GDM1 (cell line): ENCODE data around the gene MTCL3.
A peak's percentile ranks its signal among the peaks of the same experiment; 100 is the strongest.

Experiments used
- DNase-seq: peaks from one replicate; lab custom pipeline; 2025; lab: John Stamatoyannopoulos, UW

Gene MTCL3

DNA sequence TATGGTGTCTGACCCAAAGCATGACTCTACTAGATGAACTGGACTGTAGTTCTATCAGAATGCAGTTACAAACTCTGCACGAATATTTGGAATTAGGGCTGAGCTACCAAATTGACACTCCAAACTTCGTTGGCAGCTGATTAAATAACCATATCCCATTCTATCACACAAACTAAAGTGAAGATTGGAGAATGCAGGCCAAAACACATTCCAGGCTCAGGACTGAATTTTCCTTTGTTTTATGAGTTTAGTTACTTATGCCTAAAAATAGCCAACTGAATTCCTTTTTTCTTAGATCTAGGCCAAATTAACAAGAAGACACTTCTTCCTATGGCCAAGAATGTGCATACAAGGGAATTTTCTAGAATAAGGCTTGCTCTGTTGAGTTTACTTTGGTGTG, 50.2 kb downstream of the MTCL3 start:
- DNase-seq: no peak

DNA sequence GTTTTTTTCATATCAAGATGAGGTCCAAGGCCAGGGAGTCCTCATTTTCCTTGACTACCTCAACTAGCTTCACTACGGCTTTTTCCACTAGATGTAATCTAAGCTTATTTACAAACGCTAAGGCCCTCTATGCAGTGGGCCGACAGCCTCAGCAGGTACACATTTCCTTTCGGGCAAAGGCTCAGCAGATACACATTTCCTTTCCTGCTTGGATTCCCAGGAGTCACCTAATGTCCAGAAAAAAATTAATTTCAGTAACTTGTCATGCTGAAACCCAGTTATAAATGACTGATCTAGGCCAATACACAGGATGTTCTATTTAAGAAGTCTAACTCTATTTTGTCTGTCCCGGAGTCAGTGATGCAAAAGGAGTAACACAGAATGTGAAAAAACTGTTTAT, 52.7 kb downstream of the MTCL3 start:
- no peak for DNase-seq

DNA sequence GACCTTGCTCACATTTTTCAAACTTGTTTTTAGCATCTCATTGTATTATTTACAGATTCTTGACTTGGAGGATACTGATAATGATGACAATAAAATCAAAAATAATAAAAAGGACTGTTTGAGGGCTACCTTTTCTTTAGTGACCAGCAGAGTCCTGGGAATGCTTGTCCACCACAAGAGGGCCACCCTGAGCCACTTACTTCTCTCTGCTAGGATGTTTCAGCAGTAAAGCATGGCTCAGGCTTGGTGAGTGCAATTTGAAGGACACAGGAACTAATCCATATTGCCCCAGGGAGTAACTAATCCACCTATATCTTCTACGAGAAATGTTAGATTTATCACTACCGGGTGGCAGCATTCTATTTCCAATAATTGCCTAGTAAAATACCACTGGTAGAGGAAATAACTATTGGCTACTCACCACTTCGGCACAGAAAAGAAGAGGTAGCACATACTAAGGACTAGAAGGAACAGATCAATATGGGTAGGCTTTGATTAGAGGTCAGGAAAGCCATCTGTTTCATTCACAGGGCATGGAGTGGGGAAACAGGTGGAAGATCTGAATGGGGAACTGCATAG, 54.2 kb downstream of the MTCL3 start:
- DNase-seq: peak; percentile 22

DNA sequence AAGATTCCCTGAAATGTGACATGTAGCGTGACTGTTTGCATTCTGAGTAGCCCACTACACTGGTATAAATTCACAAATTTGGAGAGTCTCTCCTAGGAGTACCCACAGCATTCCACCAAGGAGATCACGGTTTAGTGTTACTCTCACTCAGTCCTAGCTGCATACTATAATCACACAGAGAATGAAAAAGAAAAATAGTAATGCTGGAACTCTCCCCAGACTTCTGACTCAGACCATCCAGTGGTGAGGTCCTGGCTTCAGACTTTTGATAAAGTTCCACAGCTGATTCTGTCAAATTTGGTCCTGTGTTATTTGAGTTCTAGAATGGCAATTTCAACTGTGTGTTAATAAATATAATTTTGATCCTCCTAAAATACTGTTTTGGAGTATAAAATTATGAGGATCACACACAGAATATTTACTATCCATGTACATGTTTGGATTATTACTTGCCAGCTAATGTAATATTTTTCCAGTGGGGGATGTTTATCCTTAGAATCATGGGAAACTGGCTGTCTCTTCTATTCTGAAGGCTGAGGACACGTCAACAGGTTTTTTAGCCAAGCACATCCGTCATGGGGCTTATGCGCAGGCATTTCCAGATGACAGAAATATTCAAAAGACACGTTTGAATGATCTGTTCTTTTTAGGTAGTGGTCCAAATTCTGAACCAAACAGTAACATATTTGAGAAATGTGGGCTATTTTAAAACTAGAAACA, 54.8 kb downstream of the MTCL3 start:
- DNase-seq: no peak

DNA sequence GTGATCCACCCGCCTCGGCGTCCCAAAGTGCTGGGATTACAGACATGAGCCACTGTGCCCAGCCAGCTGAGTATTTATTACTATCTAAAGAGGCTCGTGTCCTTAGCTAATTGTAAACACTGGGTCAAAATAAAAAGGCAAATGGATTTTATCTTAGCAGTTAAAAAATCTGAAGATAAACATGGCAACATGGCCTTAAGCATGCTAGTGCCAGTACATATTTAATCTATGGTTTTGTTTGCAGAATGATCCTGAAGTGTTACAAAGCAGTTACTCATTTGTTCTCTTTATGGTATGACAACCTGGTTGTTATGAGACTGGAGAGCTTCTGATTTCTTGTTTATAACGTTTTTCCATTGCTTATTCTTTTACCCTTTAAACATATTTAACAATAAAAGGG, 56.1 kb downstream of the MTCL3 start:
- no peak for DNase-seq

DNA sequence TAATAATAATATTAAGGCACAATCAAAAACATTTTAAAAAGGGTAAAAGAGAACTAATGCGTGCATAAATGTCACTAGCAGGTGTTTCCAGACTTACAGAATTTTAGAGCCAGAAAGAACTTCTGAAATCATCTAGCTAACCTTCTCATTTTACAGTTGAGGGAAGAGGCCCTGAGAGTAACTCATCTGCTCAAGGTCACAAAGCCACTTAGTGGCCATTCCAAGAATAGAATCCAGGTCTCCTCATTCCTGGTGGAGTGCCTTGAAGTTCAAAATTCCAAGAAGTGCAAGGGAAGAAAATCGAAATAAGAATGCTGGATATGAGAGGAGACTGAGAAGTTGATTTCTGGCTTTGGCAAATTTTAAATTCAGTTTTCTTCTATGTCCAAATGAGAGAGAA, 56.8 kb downstream of the MTCL3 start:
- no peak for DNase-seq

DNA sequence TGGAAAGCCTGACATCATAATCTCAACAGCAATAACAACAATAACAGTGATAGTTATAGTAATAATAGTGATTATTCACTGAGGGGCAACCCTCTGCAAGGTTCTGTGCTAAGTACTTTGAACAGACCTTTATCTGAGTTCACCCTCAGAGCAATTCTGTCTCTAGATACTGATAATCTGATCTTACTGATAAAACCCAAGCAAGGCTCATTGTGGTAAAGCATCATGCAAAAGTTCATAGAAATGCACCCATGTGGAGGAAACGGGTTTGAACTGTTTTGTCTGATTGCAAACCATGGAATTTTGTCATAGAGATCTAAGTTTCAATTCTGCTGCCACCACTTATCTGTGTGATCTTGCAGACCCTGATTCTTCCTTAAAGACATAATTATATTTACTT, 58.7 kb downstream of the MTCL3 start:
- no peak for DNase-seq

DNA sequence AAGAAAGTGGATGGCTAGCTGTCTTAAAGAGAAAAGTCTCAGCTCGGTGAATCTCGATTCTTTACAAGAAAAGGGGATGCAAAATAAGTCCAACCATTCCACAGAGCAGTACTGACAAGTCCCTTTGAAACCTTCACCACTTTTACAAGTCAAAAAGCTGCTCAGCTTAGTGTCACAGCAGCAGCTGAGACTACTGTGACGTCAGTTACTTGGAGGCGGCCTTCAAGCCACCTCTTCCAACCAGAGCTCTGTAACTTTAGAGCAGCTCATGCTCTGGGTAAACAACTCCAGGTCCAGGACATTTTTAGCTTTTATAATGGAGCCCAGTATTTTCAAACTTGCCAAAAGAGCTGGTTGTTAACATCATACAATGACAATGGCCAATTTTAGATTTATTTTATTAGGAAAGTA, 59.9 kb downstream of the MTCL3 start, which contains the start of gene KIAA0408:
KIAA0408 (minus strand) TSS at position 159 of the 411 bp plus-strand sequence. CDS start 5,408 bp downstream, outside the sequence.
- no peak for DNase-seq

DNA sequence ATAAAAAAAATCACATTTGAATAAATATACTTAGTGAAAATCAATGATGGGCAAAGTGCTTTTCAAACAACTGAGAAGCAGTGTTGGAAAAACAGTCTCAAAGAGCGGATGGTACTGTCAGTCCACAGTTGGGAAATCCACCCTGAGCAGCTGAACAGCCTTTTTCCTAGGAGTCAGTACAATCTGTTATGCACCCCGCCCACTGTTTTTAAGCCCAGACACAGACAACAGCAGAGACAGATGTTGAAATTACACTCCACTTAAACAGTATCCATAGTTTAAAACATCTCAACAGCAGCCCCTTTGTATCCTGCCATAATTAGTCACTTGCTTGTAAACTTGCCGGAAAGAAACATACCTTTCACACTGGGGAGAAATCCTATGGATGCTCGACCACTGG, 60.3 kb downstream of the MTCL3 start:
- DNase-seq: no peak

DNA sequence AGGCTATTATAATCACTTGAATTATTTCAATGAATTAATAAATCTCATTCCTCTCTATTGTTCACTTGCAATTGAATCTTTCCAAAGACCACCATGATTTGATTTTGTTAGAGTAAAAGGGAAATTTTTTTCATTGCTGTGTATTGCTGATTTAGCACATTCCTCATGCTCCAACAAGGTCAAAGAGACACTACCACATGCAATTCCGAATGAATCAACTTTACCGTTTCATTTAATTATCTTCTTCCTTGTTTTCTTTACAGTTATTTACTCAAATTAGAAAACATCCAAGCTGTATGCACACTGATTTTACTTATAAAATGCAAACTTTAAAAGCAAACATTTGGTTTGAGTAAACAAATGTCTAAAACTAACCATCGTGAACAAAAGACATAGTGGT, 60.9 kb downstream of the MTCL3 start:
- no peak for DNase-seq

DNA sequence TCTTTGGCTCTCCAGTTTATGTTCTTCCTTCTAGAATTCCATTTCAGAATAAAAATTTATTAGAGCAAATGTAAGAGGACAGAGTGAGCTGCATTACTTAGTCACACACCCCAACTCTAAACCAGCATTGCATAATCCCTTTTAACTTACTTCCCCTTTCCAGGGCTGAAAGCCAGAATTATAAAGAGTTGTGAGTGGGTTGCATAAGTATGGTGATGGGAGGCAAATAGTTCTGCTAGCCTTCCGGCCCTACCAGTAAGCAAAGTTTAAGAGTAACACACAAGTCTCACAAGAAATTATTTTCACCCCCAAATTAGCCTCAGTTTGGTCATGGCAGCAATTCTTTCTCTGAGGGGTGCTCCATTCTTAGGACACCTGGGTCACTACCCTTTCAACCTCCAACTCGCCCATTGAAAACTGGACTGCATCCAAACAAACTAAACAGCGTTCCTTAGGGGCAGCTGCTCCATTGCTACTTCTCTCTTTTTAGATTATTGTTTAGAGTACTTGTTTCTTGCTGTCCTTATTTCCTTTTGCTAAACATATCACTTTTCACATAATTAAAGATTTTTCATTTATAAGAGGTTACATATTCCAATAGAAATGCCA, 61.6 kb downstream of the MTCL3 start:
- DNase-seq: peak; percentile 19

DNA sequence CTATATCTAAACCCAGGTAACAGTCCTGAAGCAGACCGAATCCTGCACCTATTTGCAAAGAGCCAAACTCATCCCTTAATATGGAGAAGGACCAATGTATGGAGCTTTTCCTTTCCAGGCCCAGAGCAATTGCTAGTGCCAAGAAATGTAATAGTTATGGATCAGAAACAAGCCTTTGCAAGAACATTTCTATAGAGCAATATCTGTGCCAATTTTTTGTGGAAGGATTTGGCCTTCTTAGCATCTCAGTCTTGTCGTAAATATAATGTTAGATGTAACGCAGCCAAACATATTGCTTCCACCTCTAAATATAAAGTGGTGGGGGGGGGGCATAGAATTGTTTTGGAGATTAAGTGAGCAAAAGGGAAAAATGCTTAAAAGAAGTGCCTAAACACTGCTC, 62.7 kb downstream of the MTCL3 start:
- DNase-seq: no peak

DNA sequence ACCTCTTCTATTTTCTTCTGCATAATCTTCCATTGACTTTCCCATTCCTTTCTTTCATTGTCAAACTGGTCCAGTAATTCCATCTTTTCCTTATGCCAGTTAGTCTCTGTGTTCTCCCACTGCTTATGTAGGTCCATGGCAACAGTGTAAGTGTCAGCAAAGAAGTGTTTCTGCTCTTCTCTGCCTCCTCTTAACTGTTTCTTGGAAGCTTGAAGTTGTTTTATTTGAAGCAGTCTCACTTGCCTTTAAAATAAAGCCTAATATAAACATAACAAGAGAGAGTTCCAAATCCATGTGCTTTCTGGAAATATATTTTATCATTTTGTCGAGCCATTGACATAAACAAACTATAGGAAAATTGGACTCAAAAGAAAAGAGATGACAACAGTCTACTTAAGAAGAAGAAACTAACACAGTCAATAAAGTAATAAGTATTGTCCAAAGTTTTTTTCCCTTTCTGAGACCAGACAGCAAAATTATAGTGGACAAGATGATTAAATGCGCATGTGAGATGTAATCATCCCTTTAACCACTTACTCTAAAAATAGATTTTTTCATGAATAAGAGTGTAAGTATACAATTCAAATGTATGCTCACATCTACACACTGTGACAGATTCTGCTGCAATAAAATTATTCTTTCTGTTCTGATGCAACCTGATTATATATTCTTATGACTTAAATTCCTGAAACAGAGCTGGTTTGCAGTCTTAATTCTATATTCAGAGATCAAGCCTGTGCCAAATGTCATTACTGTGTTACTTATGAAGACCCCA, 65.1 kb downstream of the MTCL3 start:
- DNase-seq: no peak

DNA sequence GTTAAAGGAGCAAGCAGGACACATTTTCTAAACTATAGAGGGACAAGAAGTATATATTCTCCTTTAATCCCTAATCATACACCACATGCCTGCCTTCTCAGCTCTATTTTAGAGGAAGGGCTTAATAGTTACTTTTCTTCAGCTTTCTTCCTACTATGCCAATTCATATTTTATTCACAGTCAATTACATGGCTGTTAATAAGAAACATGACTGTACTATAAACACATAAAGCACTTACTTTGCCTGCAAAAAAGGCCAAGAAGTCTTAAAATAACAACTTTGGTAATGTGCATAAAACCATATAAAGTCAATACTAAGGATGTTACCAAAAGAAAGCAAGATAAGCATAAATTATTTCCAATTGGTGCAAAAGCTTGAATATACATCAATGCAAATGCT, 66.3 kb downstream of the MTCL3 start:
- DNase-seq: no peak

DNA sequence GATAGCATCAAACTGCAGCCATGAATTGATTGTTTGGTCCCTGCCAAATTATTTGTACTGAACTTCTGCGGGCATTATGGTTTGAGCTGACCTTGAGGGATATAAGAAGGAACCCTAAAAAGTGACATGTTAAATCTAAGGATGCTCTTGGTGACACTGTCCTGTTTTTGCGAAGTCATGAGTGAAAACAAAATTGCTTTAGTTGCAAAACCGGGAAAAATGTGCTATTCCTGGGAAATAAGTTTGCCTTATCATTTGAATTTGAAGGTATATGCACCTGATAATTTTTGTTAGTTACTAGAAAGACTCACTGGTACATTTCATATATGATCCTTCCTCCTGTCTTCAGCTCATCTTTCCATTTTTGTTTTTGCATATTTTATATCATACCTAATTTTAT, 67.7 kb downstream of the MTCL3 start:
- DNase-seq: no peak

DNA sequence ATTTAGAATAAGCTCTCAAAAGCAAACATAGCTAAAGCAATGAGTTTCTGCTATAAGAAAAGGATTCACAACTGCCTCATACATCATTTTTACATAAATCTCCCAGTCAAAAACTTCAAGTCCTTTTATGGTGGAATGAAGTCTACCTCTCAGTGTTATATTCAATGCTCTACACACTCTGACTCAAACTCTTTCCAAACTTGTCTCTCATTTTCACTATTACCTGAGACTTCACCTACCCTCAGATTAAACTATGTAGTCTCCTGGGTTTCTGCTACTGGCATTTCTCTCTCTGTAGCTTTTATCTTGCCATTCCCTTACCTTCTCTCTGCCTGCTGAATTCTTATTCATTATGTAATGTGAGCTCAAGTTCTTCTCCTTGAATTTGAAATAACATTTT, 71.4 kb downstream of the MTCL3 start:
- DNase-seq: no peak

DNA sequence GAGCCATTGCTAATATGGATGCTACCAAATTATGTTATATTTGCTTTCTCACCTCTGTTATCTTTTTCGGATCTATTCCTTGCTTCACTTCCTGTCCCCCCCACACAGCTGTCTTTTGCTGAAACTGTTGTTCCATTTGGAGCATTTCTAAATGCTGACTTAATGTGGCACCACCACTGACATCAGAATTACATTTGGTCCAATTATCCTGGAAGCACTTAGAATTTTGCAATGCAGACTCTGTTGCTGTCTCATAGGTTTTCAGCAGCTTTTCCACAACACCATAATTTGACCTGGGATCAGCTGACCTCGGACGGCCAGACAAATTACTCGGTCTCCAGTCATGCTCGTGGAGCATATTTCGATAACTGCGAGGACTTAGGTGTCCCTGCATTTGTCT, 72.8 kb downstream of the MTCL3 start:
- DNase-seq: no peak

DNA sequence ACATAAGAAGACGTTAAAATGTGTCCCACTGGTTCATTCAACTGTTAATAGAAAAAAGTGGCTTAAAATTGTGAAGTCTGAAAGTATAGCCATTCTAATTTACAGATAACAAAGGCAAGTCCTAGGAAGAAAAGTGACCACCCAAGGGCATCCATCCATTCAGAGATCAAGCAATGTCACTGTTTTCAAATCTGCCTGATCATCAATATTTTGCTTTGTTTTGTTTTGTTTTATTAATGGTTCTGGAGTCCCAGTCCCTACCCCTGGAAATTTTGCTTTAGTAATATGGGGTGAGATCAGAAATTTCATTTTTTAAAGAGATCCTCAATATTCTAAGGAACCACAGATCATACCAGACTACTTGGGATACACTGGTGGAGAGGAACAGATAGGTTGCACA, 77.3 kb downstream of the MTCL3 start:
- no peak for DNase-seq

DNA sequence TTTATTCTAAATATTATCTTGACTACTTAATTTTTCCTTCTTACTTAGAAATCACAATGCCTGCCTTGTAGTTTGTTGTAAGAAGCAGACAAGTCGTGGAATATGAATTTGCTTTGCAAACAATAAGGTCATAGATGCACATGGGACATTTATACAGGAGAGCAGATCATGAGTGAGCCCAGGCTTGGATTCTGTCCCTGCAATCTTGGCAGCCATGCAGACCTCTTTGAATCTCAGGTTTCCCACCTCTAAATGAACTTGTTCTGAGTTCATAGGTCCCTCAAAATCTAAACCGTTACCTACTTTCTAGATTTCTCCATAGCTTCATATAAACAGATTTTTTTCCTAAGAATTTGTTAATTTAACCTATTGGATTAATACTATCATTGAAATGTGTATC, 79.4 kb downstream of the MTCL3 start:
- DNase-seq: no peak

DNA sequence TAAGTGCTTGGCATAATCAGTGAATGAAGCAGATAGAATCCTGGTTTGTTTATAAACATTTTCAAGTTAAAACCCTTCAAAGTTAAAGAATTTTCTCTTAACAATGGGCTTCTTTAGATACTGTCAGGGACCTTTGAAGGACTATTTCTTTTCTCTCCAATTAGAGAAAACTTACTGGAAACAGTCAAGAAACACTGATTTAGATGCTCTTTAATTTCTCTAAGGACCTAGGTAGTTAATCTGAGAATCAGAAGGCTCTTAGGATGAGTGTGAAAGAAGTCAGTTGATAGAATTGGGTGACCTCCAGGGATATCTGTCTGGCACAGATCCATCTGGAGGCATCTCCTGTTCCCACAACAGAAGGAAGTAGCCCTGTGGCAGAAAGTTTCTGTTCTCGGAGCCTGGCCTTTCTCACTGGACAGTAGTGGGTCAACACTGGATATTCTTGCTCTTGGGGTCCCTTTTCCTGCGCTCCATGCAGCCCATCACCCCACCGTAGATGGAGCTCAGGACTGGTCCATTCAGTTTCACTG, 82.5 kb downstream of the MTCL3 start:
- no peak for DNase-seq

DNA sequence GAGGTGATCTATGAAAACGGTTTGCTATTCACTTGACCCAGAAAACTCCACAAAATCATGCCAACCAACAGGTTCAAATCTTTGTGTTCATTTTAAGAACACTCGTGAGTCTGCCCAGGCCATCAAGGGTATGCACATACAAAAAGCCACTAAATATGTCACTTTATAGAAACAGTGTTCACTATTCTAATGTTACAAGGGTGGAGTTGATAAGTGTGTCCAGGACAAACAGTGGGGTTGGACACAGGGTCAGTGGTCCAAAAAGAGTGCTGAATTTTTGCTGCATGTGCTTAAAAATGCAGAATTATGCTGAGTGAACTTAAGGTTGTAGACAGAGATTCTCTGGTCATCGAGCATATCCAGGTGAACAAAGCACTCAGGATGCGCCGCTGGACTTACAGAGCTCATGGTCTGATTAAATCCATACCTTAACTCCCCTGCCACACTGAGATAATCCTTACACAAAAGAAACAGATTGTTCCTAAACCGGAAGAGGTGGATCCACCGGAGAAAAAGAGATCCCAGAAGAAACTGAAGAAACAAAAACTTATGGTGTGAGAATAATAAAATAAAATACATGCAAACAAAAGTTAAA, 83.4 kb downstream of the MTCL3 start:
- DNase-seq: no peak

DNA sequence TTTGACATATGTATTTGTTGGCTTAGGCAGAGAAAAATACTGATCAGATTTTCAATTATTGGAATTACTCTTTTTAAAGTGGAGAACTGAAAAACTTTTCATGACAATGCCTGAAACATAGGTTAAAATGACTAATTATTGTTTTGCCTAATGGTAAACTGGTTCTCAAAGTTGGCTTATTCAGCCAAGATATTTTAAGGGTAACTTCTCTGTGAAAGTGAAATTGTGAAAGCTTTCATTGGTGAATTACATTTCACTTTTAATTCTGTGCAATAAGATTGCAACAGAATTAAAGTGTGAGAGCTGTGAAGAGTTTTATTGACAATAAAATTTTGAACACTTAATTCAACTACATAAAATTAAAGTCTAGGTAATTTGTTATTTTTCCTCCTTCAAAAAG, 84.5 kb downstream of the MTCL3 start:
- DNase-seq: no peak
